Neural cell (in vitro differentiated cells): ENCODE data around the gene FXR1.

ENCODE experiments used
- EP300 ChIP-seq: fragments of 450-650 bp; conservative IDR thresholded peaks from 2 replicates; pipeline ENCODE4 v1.6.1; 2014; ENCODE audit warnings: antibody characterized with exemption, mild to moderate bottlenecking, moderate library complexity; ENCODE audit not compliant: poor library complexity, severe bottlenecking
- EZH2 ChIP-seq: fragments of 200-600, 300-800 bp; shearing (Covaris generic), sonication (generic); IDR thresholded peaks from 2 replicates; pipeline ENCODE4 v1.6.1; 2014; ENCODE audit warnings: antibody characterized with exemption, low read length, borderline replicate concordance, mild to moderate bottlenecking; ENCODE audit not compliant: insufficient read depth, poor library complexity, severe bottlenecking
- REST ChIP-seq: IDR thresholded peaks from 2 replicates; pipeline ENCODE4 v1.6.1; 2012; ENCODE audit warnings: borderline replicate concordance
- TAF1 ChIP-seq: IDR thresholded peaks from 2 replicates; pipeline ENCODE4 v1.6.1; 2012; ENCODE audit warnings: low read depth
- TF ChIP-seq, protein P1 (sequence below): fragments of 450-650 bp; IDR thresholded peaks from 2 replicates; pipeline ENCODE4 v1.5.1; 2014; ENCODE audit warnings: antibody characterized with exemption, mild to moderate bottlenecking, moderate library complexity; ENCODE audit not compliant: poor library complexity, severe bottlenecking

- TF ChIP-seq, protein P1, sequence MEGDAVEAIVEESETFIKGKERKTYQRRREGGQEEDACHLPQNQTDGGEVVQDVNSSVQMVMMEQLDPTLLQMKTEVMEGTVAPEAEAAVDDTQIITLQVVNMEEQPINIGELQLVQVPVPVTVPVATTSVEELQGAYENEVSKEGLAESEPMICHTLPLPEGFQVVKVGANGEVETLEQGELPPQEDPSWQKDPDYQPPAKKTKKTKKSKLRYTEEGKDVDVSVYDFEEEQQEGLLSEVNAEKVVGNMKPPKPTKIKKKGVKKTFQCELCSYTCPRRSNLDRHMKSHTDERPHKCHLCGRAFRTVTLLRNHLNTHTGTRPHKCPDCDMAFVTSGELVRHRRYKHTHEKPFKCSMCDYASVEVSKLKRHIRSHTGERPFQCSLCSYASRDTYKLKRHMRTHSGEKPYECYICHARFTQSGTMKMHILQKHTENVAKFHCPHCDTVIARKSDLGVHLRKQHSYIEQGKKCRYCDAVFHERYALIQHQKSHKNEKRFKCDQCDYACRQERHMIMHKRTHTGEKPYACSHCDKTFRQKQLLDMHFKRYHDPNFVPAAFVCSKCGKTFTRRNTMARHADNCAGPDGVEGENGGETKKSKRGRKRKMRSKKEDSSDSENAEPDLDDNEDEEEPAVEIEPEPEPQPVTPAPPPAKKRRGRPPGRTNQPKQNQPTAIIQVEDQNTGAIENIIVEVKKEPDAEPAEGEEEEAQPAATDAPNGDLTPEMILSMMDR: no peak
- TF ChIP-seq EP300: no peak
- no peak for TF ChIP-seq REST
- no peak for TF ChIP-seq TAF1
- no peak for TF ChIP-seq EZH2
Observed at GRCh38 chr3:180898572-180898971, 13.9 kb upstream of the FXR1 start.
